GM21619 (cell line): Measurements from ENCODE around the gene GPR15LG.
A peak's percentile ranks its signal among the peaks of the same experiment; 100 is the strongest.

Experiments
- ATAC-seq: cut with Tn5 transposase; IDR thresholded peaks from one replicate; pipeline ENCODE4 v1.9.1; 2021; ENCODE audit not compliant: unreplicated experiment

Gene GPR15LG

DNA sequence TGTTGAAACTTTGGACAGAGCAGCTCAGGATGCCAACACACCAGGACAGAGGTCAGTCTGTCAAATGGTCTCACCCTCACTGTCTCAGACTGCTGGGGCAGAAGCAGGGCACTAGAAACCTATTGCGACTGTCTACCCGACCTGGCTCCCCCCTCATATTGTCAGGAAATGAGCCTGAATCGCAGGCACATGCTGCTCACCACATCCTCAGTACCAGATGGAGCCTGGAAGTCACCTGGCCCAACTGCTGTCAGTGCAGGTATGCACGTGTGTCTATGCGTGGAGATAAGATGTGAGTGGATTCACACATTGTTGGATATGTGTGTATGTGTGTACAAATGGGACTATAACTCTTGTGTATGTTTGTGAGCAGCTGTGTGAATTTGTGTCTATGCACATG, 17.5 kb downstream of the GPR15LG start:
- ATAC-seq = no peak

DNA sequence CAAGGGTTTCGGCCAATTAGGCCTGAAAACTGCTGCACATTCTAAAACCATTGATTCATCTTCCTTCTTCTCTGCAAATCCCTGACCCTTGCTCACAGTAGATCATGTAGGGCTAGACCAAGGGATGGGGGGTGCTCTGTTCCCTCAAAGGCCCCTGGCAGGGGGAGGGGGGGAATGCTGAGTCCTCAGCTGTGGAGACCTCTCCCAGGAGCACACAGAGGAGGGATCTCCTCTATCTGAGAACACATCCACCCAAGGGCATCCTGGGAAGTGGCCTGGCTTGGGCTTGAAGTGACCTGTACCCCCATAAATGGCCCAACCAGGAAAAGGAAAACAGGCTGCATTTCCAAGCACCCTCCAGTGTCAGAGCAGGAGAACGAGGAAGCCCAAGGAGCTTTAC, 19.7 kb downstream of the GPR15LG start:
- ATAC-seq = no peak

DNA sequence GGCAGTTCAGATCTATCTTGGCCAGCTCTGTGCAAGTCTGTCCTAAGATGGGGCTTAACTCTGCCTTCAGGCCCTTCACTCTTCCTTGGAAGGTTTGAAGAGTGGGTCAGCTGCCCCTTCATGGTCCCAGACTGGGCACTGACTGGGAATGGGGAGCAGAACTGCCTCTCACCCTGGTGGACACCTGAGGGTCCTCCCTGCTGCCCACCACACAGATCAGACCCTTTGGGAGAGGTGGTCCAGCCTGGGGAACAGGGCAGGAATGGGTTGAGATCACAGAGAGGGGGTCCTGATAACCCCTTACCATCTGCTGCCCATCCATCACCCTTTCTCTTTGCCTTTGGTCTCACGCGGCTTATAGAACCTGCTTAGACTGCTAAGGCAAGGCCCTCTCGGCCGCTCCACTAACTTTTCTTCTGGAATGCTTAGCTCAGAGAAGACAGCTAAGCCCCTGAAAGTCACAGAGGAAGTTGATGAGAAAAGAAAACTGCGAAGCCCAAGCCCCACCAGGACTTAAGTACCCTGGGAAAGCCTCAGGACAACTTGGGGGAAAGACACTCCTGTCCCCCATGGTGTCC, 20.3 kb downstream of the GPR15LG start:
- peak; percentile 27 for ATAC-seq

DNA sequence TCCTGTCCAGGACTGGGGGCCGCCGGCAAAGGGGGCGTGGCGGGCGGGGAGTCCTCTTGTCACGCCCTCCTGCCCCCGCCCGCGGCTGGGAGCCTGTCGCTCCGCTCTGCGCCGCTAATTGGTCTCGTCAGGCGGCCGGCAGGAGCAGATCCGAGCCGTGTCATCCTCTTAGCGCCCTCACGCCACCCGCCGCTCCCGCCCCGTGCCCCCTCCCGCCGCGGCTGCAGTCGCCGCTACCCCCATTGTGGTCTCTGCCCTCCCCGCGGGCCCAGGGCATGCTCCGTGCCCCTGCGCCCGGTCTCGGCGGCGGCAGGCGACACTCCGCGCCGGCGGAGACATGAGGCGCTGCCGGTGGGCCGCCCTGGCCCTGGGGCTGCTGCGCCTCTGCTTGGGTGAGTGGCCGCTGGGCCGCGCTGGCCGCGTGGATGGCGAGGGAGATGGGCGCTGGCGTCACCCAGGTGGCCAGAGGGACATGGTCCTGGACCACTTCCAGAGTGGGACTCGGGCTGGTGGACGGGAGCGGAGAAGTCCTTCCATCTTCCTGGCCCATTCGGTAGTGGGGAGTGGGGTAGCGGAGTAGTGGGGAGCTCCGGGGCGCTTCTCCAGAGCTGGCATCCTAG, 20.9 kb downstream of the GPR15LG start, which contains the start of gene CDHR1:
Gene CDHR1, plus strand, starts transcription at position 114 of the 620 bp plus-strand sequence. Its CDS starts 224 bp downstream, at position 338.
- ATAC-seq = peak; percentile 81

DNA sequence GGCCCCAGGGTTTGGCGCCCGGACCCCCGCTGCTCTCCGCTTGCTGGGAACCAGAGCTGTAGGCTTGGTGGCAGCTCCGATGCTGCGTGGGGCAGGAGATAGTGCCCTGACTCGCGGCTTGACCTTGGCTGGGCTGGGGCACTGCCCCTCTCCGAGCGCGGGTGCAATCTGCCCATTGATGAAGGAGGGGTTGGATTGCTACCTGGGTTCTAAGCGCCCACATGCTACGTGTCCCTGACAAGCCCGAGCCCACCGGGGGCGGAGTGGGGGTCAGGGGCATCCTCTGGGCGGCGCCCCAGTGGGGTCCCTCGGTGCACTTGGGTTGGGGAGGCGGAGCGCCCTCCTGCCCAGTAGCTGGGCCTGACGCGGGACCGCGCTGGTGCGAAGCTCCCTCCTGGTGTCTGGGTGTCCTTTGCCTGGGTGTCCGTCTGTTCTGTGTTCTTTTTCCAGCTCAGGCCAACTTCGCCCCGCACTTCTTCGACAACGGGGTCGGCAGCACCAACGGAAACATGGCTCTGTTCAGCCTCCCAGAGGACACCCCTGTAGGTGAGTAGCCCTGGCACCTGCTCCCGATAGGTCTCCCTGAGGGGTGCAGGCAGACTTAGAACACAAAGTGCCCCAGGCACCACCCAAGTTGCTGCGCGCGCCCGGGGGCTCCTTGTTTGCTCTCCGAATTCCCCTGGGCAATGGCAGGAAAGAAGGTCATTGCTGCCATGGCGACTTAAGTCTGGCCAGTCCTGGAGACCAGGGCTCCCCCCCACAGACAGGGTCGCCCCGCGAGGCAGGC, 21.6 kb downstream of the GPR15LG start:
- no peak for ATAC-seq

DNA sequence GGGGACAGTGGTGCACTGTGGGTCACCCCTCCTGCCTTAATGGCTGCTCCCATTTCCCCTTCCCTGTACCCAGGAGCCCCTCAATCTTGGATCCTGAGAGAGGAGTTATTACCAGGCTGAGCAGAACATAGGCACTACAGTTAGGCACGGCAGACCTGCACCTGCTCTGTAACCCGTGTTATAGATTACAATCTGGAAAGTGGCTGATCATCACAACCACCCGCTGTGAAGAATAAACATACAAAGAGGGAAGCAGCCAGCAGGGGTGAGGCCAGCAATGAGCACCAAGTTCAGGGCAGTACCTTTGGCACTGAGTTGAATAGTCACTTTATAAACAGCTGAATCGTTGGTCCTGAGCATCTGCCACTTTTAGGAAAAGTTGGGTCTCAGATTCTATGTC, 22.5 kb downstream of the GPR15LG start:
- ATAC-seq = no peak

DNA sequence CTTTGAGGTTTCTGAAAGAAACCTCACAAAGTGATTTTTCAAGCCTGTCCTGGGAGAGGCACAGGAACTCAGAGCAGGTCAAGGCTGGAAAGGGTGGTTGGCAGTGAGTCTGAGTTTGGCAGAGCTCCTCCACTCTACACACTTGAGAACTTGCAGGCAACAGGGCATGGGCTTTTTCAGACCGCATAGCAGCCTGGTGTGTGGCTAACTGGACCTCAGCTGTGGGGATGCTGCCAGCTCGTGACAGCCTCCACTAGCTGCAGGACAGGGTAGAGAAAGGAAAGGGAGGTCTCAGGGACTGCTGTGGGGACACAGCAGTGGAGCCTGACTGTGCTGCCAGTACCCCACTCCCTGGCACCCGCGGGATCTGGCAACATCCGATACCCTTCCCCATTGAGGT, 23.3 kb downstream of the GPR15LG start:
- no peak for ATAC-seq

DNA sequence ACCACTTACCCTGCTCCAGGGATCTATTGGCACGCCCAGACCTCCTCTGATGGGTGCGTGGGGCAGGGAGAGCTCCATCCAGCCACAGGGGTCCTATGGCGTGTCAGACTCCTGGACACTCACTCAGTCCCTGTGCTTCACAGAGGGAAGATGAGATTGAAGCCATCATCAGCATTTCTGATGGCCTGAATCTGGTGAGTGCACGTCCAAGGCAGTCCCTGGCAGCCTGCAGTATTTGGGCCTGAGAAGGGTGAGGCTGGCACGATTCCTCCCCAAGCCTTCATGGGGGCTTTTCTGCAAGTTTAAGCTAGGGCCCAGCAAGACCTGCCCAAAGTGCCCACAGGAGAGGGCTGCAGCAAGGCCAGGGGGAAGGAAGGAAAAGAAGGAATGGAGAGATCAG, 24.0 kb downstream of the GPR15LG start:
- no peak for ATAC-seq

DNA sequence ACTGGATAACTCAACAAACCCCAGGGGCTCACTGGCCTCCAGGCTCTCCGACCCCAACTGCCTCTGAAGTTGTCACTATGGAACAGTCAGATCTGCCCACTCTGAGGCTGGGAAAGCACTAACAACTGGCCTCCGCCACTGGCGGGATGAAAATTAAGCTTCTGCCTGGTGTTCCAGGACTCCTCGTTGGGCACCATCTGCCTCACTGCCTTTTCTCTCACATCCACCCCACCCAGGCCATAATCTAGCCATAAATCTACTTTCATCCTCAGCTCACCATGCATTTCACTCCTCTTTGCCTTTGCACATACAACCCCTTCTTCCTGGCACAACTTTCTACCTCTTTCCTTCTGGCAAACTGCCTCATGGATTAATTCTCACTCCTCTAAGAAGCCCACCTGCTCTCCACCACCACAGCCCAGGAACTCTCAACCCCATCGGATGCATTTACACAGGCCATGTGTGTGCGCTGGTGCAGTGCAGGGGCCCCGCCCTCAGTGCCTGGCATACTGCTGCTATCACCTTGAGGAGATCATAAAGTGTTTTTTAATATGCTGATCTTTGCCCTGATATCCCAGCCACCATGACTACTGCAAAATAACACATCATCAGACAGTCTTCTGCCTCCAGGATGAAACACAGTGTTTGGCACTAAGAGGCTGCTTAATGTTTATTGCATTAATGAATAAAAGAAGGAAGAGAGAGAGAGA, 24.8 kb downstream of the GPR15LG start:
- no peak for ATAC-seq

DNA sequence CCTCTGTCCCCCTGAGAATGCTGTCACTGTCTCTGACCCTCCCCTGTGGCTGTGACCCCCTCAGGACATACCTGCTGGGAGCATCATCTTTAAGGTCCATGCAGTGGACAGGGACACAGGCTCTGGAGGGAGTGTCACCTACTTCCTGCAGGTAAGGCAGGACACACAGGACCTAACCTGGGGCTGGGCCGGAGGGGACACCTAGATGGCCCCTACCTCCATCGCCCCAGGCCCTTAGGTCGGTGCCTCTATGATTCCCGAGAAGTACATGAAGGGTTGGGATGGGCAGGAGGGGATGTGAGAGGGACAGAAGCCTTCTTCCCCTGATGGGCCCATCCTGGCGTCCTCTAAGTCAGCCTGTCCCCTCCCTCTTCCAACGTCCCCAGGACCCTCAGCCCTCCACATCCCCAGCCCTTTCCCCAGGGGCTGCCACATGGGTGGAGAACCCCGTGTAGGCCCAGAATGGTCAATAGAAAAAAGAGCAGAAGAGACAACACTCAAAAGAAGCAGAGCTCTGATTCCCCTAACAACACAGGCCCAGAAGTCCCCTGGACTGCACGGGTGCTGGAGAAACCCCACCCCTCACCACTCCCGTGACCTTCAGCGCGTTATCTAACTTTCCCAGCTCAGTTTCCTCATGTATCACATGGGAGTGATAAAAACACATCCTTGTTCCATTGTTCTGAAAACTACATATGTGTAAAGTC, 27.1 kb downstream of the GPR15LG start:
- ATAC-seq = no peak

DNA sequence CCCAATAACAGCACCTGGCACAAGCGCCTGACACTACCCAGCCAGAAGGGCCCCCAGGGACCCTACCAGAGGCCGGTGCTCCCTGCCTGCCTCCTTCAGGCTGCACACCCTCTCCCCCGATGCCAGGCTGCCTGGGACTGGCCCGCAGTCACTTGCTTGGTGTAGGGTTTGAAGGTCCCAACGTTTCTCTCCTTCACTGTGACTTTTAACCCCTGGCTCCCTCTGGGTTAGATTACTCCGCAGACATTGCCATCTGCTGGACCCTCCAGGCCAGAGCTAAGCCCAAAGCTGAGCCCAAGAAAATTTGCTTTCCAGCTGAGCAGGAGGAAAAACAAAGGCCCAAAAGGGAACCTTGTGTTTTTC, 27.6 kb downstream of the GPR15LG start:
- no peak for ATAC-seq

DNA sequence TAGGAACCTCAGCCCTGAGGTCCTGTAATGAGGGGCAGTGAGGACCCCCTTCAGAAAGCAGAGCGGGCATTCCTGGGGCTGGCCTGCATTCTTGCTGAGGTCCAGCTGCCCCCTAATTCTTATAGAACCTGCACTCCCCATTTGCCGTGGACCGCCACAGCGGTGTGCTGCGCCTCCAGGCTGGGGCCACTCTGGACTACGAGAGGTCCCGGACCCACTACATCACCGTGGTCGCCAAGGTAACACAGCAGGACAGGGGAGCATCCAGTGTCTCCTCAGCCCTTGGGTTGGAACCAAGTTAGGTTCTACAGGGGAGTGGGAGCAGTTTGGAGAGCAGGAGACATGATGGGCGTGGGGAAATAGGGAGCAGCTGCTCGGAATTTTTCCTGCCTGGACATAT, 28.1 kb downstream of the GPR15LG start:
- no peak for ATAC-seq

DNA sequence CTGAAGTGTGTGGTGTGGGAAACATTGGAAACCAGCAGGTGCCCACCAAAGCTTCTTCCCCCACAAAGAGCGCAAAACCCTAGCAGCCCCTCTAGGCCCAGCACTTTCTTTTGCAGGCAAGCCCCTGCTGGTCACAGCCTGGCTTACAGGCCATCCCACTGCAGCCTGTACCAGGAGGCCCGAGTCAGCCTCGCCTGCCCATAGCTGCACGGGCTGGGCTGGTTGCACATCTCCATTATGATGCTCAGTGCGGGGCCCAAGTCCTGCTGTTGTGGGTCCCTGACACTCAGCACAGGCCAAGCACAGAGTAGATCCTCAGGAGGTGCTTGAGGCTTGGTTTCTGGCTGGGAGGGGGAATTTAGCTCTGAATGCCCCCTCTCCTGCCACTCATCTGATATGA, 28.7 kb downstream of the GPR15LG start:
- ATAC-seq = no peak

DNA sequence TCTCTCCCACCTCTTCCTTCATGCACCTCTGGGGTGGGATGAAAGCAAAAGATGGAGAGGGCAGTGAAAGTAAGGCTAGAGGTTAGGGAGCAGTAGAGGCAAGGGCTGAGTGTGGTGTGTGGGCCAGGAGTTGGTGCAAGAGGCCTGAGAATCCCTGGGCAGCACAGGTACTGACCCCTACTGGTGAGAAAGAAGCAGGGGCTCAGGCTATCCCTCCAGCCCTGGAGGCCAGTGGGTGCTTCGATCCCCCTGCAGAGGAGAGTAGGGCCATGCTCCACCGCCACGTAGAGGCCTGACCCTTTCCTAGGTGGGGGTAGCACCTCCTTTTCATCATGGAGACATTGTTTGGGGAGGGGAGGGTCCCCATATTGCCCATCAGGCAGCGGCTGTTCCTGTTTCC, 30.5 kb downstream of the GPR15LG start:
- ATAC-seq = peak; percentile 58

DNA sequence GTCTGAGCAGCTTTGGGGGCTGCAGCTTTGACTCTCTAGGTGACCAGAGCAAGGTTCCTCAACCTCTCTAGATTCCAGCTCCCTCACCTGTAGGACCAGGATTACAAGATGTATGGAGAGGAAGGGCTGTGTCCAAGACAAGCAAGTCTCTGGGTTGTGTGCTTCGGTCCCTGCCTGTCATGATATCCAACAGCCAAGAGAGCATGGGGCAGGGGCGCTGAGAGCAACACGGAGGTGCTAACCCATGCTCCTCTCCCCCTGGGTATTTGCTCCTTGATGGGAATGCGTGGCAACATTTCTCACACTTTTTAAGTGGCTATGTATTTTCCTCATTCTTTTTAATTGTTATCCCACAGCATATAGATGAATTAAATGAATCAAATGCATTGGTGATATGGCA, 31.0 kb downstream of the GPR15LG start:
- ATAC-seq = no peak

DNA sequence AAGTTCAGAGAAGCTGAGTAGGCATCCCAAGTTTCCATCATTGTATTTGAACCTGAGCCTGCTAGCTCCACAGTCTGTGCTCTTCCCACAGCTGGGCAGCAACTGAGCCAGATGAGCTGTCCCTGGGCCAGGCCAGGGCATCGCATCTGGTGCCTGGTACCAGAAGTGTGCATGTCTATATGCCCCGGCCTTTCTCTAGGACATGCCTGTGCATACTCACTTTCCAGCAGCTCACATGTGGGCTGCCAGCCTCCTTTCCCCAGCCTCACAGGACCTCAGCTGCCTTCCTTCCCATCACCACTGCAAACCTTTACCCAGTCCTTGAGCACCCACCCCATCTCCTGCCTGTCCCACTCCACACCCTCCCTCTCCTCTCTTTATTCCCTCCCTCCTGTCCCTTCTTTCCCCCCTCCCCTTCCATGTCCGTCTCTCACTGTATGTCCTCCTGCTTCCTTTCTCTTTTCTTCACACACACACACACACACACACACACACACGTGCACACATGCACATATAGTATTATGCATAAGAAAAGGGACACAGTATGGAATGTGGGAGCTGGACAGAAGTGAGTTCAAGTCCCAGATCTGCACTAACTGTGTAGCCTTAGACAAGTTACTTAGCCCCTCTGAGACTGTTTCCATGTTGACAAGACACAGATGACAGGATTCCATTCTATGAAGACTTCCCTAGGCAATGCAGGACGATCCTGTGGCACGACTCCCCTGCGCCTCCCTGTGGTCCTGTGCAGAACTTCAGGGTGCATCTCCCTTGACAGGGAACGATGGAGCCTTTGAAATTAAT, 31.6 kb downstream of the GPR15LG start:
- ATAC-seq = peak; percentile 78

DNA sequence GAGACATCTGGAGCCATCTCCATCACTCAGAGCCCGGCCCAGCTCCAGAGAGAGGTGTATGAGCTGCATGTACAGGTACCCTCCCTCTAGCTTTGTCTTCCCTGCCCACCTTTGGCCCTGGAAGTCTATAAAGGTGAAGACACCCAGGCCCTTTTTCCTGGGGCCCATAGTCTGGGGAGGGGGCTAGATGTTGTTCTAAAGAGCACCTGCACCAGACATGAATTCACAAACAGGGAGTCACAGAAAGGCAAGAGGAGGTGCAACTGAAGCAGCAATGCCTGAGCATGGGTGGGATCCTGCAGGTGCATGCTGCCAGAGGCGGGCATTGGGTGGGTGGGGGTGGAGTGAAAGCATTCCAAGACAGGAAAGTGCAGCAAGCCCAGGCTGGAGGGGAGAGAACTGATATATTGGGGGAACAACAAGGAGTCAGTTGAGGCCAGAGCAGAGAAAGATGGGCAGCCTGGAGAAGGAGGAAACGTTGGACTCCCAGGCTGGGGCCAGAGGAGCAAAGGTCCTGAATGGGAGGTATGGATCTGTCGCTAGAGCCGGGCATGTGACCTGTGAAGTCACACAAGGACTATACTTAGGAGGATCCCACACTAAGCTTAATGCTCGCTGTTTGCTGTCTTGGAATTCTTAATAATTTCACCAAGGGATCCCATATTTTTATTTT, 32.4 kb downstream of the GPR15LG start:
- no peak for ATAC-seq

DNA sequence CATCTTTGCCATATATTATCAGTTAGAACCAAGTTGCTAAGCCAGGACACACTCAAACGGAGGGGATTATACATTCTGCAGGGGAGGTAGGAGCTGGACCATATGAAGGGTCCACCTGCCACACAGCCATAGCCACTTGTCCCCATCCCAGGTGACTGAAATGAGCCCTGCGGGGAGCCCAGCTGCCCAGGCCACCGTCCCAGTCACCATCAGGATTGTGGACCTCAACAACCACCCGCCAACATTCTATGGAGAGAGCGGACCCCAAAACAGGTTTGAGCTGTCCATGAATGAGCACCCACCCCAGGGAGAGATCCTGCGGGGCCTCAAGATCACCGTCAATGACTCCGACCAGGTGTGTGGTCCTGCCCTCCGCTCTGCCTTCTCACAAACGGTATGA, 34.4 kb downstream of the GPR15LG start:
- no peak for ATAC-seq

DNA sequence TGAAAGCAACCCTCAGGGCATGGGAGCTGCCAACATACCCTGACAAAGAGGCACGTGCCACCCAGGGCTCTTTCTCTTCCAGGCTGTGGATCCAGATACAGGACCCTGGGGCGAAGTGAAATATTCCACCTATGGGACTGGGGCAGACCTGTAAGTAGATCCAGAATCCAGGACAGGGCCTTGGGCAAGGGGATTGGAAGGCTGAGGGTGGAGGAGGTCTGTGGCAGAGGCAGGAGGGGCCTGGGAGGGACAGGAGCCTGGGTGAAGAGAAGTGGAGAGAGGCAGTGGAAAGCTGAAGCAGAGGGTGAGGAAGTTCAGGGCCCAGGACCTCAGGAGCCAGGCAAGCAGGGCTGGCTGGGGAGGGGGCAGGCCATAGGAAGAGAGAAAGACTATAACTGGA, 38.0 kb downstream of the GPR15LG start:
- ATAC-seq = no peak

DNA sequence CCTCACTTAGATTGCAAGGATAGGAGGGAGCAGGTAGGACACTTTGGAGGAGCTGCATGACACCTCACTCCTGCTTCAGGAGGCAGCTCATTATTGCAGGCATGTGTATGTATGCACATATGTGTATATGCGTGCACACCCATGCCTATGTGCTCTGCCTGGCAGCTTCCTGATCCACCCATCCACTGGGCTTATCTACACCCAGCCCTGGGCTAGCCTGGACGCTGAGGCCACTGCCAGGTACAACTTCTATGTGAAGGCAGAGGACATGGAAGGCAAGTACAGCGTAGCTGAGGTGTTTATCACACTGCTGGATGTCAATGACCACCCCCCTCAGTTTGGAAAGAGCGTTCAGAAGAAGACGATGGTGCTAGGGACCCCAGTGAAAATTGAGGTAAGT, 38.4 kb downstream of the GPR15LG start:
- no peak for ATAC-seq
